HT1080 (cell line): Measurements from ENCODE around the gene PDE8A. TPM values are rescaled to one million over a fixed set of nuclear protein-coding genes. Genes with fewer than 3 reads are reported as not detected.

Experiments
- DNase-seq: peaks from one replicate; pipeline ENCODE4 v3.0.0-alpha.2; 2015; ENCODE audit warnings: low read depth
- total RNA-seq: library from RNA; depleted of rRNA; stranded (reverse); fragments of >200 nt; shearing (Covaris generic); gene quantifications from 2 replicates; pipeline ENCODE4 v1.2.3, GENCODE V29; 2014

Gene PDE8A
- total RNA-seq, 1 experiment from 2014 or later, result 26.8 TPM

DNA sequence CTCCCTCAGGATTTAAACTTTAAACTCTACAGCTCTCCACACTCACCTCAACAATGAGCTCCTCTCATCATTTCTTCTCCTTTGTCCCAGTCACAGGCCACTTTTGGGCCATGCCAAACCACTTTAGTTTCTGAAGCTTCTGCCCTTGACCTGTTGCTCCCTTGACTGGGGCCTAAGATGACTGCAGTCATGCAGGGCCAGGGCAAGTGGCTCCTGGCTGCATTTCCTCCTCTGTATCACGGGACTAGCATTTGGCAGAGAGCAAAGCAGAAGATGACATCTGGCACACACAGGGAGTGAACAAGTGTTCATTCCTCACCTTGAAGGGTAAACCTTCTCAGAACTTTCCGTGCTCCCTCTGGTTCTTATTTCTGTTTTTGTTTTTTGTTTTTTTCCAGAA lies 136.9 kb downstream of the PDE8A start:
- no peak for DNase-seq

- no peak for DNase-seq
Observed at GRCh38 chr15:85120351-85121113, 138.9 kb downstream of the PDE8A start.

GRCh38 chr15:85124173-85124572 lies 142.5 kb downstream of the PDE8A start:
- DNase-seq, result no peak

DNA sequence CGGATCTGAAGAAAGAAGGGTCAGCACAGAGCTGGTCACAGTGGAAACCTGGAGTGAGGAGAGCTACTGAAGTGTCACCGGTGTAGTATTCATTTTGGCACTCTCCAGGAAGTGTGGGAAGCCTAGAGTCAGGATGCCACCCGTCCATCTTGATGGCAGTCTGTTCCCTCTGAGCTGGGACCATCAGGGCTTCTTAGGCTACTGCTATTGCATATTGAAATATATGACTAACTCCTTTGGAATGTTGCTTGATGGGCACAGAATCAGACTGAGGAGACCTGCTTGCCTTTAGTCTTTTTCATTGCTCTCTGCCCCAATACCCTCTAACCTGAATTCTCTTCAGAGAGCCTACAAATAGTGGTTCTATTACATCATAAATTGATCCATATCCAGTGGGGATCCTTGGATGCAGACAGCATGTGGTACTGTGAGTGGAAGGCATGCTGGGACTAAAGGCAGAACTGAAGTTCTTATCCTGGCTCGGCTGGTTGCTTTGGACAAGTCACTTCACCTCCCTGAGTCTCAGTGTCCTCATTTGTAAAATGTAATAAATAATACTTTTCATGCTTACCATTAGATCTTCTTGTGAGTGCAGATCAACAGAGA lies 143.5 kb downstream of the PDE8A start:
- DNase-seq, result peak; percentile 57

DNA sequence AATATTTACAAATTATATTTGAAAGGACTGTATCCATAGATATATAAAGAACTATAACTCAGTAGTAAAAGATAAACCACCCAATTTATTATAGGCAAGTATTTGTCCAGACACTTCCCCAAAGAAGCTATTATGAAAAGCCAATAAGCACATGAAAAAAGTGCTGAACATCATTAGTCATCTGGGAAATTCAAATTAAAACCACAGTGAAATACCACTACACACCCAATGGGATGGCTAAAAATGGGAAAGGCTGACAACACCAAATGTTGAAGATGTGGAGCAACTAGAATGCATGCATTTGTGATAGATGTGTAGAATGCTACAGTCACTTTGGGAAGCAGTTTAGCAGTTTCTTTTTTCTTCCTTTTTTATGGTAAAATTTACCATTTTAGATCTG lies 147.0 kb downstream of the PDE8A start:
- DNase-seq, result peak; percentile 22

- no peak for DNase-seq
Observed at GRCh38 chr15:85129881-85130280, 148.2 kb downstream of the PDE8A start.

DNA sequence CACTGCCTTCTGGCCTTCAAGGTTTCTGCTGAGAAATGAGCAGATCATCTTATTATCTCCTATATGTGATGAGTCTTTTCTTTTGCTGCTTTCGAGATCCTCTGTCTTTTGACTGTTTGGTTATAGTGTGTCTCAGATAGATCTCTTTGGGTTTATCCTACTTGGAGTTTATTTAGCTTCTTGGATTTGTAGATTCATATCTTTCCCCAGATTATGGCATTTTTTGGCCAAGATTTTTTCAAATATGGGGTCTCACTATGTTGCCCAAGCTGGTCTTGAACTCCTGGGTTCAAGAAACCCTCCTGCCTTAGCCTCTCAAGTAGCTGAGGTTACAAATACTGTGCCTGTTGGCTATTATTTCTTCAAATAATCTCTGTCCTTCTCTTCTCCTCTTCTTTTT lies 150.3 kb downstream of the PDE8A start:
- DNase-seq, result no peak

- no peak for DNase-seq
Observed at GRCh38 chr15:85133709-85134108, 152.1 kb downstream of the PDE8A start.

GRCh38 chr15:85137489-85138168 lies 156.0 kb downstream of the PDE8A start:
- no peak for DNase-seq

- no peak for DNase-seq
Observed at GRCh38 chr15:85139391-85139790, 157.7 kb downstream of the PDE8A start.

GRCh38 chr15:85141726-85142125 lies 160.1 kb downstream of the PDE8A start:
- DNase-seq, result no peak

- DNase-seq, result peak; percentile 82
Observed at GRCh38 chr15:85142312-85142711, 160.7 kb downstream of the PDE8A start.

DNA sequence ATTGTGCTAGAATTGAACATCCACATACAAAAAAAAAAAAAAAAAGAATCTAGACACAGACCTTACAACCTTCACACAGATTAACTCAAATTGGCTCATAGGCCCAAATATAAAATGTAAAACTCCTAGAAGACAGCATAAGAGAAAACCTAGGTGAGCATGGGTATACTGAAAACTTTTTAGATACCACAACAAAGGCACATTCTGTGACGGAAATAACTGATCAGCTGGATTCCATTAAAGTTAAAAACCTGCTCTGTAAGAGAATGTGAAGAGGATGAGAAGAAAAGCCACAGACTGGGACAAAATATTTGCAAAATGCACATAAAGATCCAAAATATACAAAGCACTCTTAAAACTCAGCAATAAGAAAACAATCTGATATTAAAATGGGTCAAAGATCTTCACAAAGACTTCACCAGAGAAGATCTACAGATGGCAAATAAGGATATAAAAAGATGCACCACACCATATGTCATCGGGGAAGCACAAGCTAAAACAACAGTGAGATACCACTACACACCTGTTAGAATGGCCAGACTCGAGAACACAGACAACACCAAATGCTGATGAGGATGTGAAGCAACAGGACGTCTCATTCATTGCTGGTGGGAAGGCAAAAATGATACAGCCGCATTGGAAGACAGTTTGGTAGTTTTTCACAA lies 167.9 kb downstream of the PDE8A start:
- DNase-seq, result no peak

DNA sequence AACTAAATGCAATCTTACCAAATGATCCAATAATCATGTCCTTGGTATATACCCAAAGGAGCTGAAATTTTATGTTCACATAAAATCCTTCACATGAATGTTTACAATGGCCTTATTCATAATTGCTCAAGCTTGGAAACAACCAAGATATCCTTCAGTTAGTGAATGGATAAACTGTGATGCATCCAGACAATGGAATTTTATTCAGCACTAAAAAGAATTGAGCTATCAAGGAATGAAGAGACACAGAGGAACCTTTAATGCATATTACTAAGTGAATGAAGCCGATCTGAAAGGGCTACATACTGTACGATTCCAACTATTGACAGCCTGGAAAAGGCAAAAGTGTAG lies 168.4 kb downstream of the PDE8A start:
- DNase-seq, result no peak

DNA sequence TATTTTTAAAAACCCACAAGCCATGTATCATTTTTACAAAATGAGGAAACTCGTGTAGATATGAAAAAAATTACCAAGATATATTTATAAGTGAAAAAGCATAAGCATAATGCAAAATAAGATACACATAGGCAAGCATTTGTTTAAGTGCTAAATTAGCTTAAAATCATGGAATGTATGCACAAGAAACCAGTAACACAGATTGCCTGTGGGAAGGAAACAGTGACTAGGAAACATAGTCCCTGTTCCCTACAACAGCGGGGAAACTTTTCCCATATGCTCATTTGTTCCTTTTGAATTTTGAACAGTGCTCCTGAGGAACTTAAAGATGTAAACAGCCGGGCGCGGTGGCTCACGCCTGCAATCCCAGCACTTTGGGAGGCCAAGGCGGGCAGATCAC lies 169.5 kb downstream of the PDE8A start:
- DNase-seq, result no peak

DNA sequence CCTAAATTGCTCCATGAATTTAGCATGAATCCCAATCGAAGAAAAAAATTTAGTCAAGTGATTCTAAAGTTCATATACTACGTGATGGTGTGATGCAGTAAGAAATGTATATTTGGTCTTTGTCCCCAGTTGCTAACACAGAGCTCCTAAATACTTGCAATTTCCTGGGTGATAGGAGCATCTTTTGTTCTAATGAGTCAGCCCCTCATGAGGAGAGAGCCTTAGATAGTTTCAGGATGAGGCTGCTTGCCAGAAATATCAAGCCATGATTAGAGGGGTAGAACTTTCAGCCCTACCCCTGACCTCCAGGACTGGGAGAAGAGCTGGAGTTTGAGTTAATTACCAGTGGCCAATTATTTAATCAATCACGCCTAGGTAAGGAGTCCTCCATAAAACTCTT lies 170.2 kb downstream of the PDE8A start:
- no peak for DNase-seq

GRCh38 chr15:85154061-85154460 lies 172.4 kb downstream of the PDE8A start:
- no peak for DNase-seq

DNA sequence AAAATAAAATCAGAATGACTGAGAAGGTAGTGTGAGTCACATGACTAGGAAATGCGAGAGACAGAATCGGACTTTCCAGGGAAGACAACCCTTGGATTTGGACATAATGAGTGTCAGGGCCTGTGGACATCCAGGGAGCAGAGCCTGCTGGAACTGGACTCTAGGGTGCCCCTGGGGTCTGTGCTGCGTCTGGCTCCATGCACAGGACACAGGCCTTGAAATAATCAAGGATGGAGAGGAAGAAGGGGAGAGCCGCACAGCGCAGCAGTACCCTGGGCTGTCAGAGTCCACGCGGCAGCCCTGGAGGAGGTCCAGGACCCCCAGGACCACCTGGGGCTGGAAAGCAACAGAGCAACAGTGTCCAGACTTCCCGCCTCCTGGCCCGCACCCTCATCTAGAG lies 173.7 kb downstream of the PDE8A start:
- no peak for DNase-seq

DNA sequence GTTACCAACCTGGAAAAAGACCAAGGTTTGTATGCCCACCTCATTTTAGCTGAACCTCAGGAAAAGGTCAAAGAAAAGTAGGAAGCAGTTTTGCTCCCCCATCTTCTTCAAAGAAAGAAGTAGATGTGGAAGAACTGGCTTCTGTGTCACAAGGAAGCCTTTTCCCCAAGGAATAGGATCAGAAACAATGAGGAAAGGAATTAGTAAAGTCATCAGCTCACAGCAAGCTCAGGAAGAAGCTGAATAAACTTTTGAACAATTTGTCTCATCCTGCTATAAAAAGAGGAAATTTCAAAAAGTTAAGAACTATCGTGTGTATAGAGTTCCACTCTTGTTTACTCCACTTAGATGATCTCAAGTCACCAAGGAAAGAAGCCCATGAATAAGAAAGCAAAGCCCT lies 174.2 kb downstream of the PDE8A start:
- no peak for DNase-seq

DNA sequence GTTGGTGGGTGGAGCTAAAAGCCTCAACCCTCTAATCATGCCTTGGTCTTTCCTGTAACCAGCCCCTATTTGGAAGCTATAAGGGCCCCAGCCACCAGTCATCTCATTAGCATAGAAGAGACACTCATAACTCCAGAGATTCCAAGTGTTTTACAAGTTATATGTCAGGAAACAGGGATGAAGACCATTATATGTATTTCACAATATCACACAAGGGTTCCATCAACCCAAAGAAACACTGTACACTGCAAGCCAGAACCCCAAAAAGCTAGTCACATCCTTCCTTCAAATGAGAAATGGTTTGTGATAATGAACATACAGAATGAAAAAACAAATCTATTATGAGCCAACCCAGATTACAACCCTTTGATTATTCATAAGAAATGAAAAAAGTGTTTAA lies 175.7 kb downstream of the PDE8A start:
- no peak for DNase-seq

GRCh38 chr15:85162237-85162636 lies 180.6 kb downstream of the PDE8A start:
- no peak for DNase-seq

DNA sequence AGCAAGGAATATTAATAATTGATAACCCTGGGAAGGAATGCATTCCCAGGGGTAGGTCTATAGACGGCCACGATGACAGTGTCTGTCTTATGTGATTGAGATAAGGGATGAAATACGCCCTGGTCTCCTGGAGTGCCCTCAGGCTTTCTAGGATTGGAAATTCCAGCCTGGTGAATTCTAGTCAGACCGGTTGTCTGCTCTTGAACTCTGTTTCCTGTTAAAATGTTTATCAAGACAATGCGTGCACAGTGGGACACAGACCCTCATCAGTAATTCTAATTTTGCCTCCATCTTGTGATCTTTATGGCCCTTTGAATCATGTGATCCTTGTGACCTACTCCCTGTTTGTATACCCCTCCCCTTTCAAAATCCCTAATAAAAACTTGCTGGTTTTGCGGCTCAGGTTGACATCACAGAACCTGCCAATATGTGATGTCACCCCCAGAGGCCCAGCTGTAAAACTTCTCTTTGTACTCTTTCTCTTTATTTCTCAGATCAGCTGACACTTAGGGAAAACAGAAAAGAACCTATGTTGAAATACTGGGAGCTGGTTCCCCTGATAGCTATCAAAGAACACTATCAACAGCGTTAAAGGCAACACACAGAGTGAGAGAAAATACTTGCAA lies 183.3 kb downstream of the PDE8A start:
- no peak for DNase-seq
